Liver (tissue), 3 donors: ENCODE results near the gene SERPINA6.

Source experiments
- GABPA ChIP-seq, 2 donors: IDR thresholded peaks in 1 of 2; conservative IDR thresholded peaks in 1 of 2; 2 replicates each; pipeline ENCODE4 v1.6.1; 2016; ENCODE audit warnings: antibody characterized with exemption in 2 of 2, mild to moderate bottlenecking in 1 of 2, moderate library complexity in 1 of 2
- HNF4G ChIP-seq: IDR thresholded peaks from 2 replicates; pipeline ENCODE4 v1.6.1; 2016; ENCODE audit warnings: antibody characterized with exemption
- JUND ChIP-seq, 2 donors: IDR thresholded peaks; 2 replicates each; pipeline ENCODE4 v1.6.1; 2016; ENCODE audit warnings: antibody characterized with exemption in 2 of 2
- RAD21 ChIP-seq, 2 donors: IDR thresholded peaks; 2 replicates each; pipeline ENCODE4 v1.6.1; 2016; ENCODE audit warnings: antibody characterized with exemption in 2 of 2, mild to moderate bottlenecking in 2 of 2
- RXRA ChIP-seq, 2 donors: IDR thresholded peaks; 2 replicates each; pipeline ENCODE4 v1.6.1; 2017 to 2018; ENCODE audit warnings: antibody characterized with exemption in 2 of 2, mild to moderate bottlenecking in 1 of 2
- SP1 ChIP-seq: IDR thresholded peaks from 2 replicates; pipeline ENCODE4 v1.6.1; 2018; ENCODE audit warnings: antibody characterized with exemption, mild to moderate bottlenecking
- TAF1 ChIP-seq: conservative IDR thresholded peaks from 2 replicates; pipeline ENCODE4 v1.6.1; 2016; ENCODE audit warnings: antibody characterized with exemption, mild to moderate bottlenecking
- YY1 ChIP-seq: IDR thresholded peaks from 2 replicates; pipeline ENCODE4 v1.6.1; 2016; ENCODE audit warnings: antibody characterized with exemption, mild to moderate bottlenecking
- TF ChIP-seq, protein P1 (sequence below): fragments of 150-350 bp; IDR thresholded peaks from 2 replicates; pipeline ENCODE4 v1.5.1; 2017; ENCODE audit warnings: improper control_type of control experiment, low read depth, low read length; ENCODE audit not compliant: missing input control
- TF ChIP-seq, protein P2 (sequence below): IDR thresholded peaks from 2 replicates; pipeline ENCODE4 v1.6.1; 2016; ENCODE audit warnings: antibody characterized with exemption
- TF ChIP-seq, protein P3 (sequence below): IDR thresholded peaks from 2 replicates; pipeline ENCODE4 v1.6.1; 2016; ENCODE audit warnings: antibody characterized with exemption, mild to moderate bottlenecking
- TF ChIP-seq, protein P4 (sequence below): IDR thresholded peaks from 2 replicates; pipeline ENCODE4 v1.6.1; 2016; ENCODE audit warnings: antibody characterized with exemption
- donor health status: healthy.
- donor health status: healthy.

DNA sequence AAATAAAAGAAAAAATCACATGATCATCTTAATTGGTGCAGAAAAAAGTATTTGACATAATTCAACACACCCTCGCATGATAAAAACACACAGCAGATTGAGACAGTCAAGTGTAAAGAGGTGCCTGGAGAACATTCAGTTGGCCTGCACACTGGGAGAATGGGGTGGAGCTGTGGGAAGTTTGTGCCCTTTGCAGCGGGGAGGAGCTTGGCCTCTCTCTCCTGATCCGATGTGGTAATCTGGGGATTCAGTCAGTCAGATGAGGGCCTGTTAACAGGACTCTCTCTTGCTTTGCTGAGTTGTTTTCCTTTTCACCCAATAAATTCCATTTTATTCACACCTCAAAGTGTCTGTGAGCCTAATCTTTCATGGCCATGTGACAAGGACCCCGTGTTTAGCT lies 5.9 kb downstream of the SERPINA6 start:
- TF ChIP-seq, protein P1, sequence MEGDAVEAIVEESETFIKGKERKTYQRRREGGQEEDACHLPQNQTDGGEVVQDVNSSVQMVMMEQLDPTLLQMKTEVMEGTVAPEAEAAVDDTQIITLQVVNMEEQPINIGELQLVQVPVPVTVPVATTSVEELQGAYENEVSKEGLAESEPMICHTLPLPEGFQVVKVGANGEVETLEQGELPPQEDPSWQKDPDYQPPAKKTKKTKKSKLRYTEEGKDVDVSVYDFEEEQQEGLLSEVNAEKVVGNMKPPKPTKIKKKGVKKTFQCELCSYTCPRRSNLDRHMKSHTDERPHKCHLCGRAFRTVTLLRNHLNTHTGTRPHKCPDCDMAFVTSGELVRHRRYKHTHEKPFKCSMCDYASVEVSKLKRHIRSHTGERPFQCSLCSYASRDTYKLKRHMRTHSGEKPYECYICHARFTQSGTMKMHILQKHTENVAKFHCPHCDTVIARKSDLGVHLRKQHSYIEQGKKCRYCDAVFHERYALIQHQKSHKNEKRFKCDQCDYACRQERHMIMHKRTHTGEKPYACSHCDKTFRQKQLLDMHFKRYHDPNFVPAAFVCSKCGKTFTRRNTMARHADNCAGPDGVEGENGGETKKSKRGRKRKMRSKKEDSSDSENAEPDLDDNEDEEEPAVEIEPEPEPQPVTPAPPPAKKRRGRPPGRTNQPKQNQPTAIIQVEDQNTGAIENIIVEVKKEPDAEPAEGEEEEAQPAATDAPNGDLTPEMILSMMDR = no peak
- TF ChIP-seq RXRA (IDR thresholded peaks at IDR 0.05) (peak; percentile 64 to 83), GABPA (IDR thresholded peaks at IDR 0.05 in 1 of 2, conservative IDR thresholded peaks at IDR 0.05 in 1 of 2) (no peak), RAD21 (IDR thresholded peaks at IDR 0.05) (peak; percentile 49 to 61), TAF1 (peak; percentile 95), YY1 (peak; percentile 73), HNF4G (peak; percentile 55), SP1 (peak; percentile 71), JUND (IDR thresholded peaks at IDR 0.05) (peak; percentile 19 to 45)
- TF ChIP-seq, protein P2, sequence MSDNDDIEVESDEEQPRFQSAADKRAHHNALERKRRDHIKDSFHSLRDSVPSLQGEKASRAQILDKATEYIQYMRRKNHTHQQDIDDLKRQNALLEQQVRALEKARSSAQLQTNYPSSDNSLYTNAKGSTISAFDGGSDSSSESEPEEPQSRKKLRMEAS = peak; percentile 37
- TF ChIP-seq, protein P3, sequence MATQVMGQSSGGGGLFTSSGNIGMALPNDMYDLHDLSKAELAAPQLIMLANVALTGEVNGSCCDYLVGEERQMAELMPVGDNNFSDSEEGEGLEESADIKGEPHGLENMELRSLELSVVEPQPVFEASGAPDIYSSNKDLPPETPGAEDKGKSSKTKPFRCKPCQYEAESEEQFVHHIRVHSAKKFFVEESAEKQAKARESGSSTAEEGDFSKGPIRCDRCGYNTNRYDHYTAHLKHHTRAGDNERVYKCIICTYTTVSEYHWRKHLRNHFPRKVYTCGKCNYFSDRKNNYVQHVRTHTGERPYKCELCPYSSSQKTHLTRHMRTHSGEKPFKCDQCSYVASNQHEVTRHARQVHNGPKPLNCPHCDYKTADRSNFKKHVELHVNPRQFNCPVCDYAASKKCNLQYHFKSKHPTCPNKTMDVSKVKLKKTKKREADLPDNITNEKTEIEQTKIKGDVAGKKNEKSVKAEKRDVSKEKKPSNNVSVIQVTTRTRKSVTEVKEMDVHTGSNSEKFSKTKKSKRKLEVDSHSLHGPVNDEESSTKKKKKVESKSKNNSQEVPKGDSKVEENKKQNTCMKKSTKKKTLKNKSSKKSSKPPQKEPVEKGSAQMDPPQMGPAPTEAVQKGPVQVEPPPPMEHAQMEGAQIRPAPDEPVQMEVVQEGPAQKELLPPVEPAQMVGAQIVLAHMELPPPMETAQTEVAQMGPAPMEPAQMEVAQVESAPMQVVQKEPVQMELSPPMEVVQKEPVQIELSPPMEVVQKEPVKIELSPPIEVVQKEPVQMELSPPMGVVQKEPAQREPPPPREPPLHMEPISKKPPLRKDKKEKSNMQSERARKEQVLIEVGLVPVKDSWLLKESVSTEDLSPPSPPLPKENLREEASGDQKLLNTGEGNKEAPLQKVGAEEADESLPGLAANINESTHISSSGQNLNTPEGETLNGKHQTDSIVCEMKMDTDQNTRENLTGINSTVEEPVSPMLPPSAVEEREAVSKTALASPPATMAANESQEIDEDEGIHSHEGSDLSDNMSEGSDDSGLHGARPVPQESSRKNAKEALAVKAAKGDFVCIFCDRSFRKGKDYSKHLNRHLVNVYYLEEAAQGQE = peak; percentile 91
- TF ChIP-seq, protein P4, sequence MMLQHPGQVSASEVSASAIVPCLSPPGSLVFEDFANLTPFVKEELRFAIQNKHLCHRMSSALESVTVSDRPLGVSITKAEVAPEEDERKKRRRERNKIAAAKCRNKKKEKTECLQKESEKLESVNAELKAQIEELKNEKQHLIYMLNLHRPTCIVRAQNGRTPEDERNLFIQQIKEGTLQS = no peak
